AG09319 (cell line): ENCODE data around the gene SLC25A42.

Experiments
- DNase-seq: peaks from one replicate; pipeline ENCODE4 v3.0.0-alpha.2; 2010; ENCODE audit warnings: low read depth; ENCODE audit errors: extremely low read depth
- CTCF ChIP-seq: IDR thresholded peaks from 2 replicates; pipeline ENCODE4 v1.5.1; 2011; ENCODE audit warnings: low read depth, mild to moderate bottlenecking, inconsistent platforms, low read length, moderate library complexity

The SLC25A42 gene

GRCh38 chr19:19160461-19161035, 96.8 kb downstream of the SLC25A42 start:
- DNase-seq = no peak
- no peak for TF ChIP-seq CTCF

- DNase-seq = no peak
- no peak for TF ChIP-seq CTCF
These were observed 98.7 kb downstream of the SLC25A42 start for GRCh38 chr19:19162495-19162894.
